H1 (cell line): ENCODE data around the gene CCR8. TPM values are rescaled to one million over a fixed set of nuclear protein-coding genes. Genes with fewer than 3 reads are reported as not detected.

Experiments
- CTCF ChIA-PET: fragments of 300-600 bp; sonication (Branson Sonifier 250); formaldehyde crosslinking; loops from one replicate; lab custom pipeline; 2021; ENCODE audit not compliant: partially characterized antibody; lab: Charles Lee
- POLR2A ChIA-PET: fragments of 300-600 bp; sonication (Branson Sonifier 250); formaldehyde crosslinking; loops from one replicate; lab custom pipeline; 2021; ENCODE audit warnings: inconsistent platforms; ENCODE audit not compliant: partially characterized antibody; lab: Charles Lee
- DNase-seq, 2 experiments: peaks; one replicate each; pipeline versions ENCODE4 v3.0.0 to v3.0.0-alpha.2; 2010 to 2022; ENCODE audit warnings: low spot score in 2 of 2, low read depth in 1 of 2, mixed read lengths in 1 of 2
- FAIRE-seq: peaks from 2 replicates; lab custom pipeline; 2011; peaks lifted over from hg19 to GRCh38; lab: Jason Lieb, UNC
- H2AFZ ChIP-seq: 2 replicates; pipeline ENCODE4 v1.8.1; 2012; ENCODE audit warnings: low read length, inconsistent platforms
- H2AK5ac ChIP-seq: 2 replicates; pipeline ENCODE4 v1.6.1; 2013; ENCODE audit warnings: low read depth, low read length
- H2BK120ac ChIP-seq: replicated peaks from 2 replicates; pipeline ENCODE3; 2013; ENCODE audit warnings: low read depth, low read length, inconsistent platforms
- H2BK12ac ChIP-seq: 2 replicates; pipeline ENCODE4 v1.6.1; 2013; ENCODE audit warnings: low read depth, low read length
- H2BK15ac ChIP-seq: 2 replicates; pipeline ENCODE4 v1.6.1; 2013; ENCODE audit warnings: low read length
- H2BK20ac ChIP-seq: 2 replicates; pipeline ENCODE4 v1.6.1; 2013; ENCODE audit warnings: low read length
- H2BK5ac ChIP-seq: 2 replicates; pipeline ENCODE4 v1.6.1; 2013; ENCODE audit warnings: low read depth, low read length
- H3K14ac ChIP-seq: 2 replicates; pipeline ENCODE4 v1.6.1; 2013; ENCODE audit warnings: inconsistent platforms; ENCODE audit not compliant: insufficient read length
- H3K18ac ChIP-seq: 2 replicates; pipeline ENCODE4 v1.6.1; 2013; ENCODE audit warnings: low read length; ENCODE audit errors: extremely low read depth
- H3K23ac ChIP-seq: 2 replicates; pipeline ENCODE4 v1.6.1; 2013; ENCODE audit warnings: inconsistent platforms; ENCODE audit not compliant: insufficient read length
- H3K23me2 ChIP-seq: 2 replicates; pipeline ENCODE4 v1.6.1; 2013; ENCODE audit warnings: low read depth, low read length
- H3K27ac ChIP-seq: 2 replicates; pipeline ENCODE4 v1.6.1; 2011; ENCODE audit warnings: low read depth, low read length, inconsistent platforms
- H3K27me3 ChIP-seq, 4 experiments: replicated peaks in 1 of 4; 1 replicate in 1 of 4; 2 replicates in 3 of 4; pipeline versions ENCODE4 v1.6.1 to v1.8.1; 2011 to 2013; ENCODE audit warnings: low read length in 3 of 4, mild to moderate bottlenecking in 3 of 4, inconsistent platforms in 2 of 4, mixed read lengths in 2 of 4, moderate library complexity in 1 of 4; ENCODE audit not compliant: control insufficient read depth in 3 of 4, insufficient read depth in 3 of 4; ENCODE audit errors: extremely low read depth in 1 of 4
- H3K36me3 ChIP-seq, 4 experiments: 2 replicates each; pipeline versions ENCODE4 v1.6.1 to v1.8.1; 2011 to 2013; ENCODE audit warnings: mild to moderate bottlenecking in 4 of 4, low read length in 3 of 4, moderate library complexity in 2 of 4, control low read depth in 1 of 4, inconsistent platforms in 1 of 4; ENCODE audit not compliant: insufficient read depth in 4 of 4, control insufficient read depth in 2 of 4
- H3K4ac ChIP-seq: replicated peaks from 2 replicates; pipeline ENCODE3; 2013; ENCODE audit warnings: low read length, low read depth, mixed read lengths, inconsistent platforms; ENCODE audit not compliant: insufficient read length
- H3K4me1 ChIP-seq, 4 experiments: replicated peaks in 1 of 4; 1 replicate in 1 of 4; 2 replicates in 3 of 4; pipeline versions ENCODE4 v1.6.1 to v1.8.1; 2011 to 2013; ENCODE audit warnings: low read length in 3 of 4, inconsistent platforms in 2 of 4, mixed read lengths in 1 of 4; ENCODE audit not compliant: insufficient read depth in 4 of 4, control insufficient read depth in 3 of 4
- H3K4me2 ChIP-seq, 2 experiments: 2 replicates each; pipeline versions ENCODE4 v1.6.1 to v1.8.1; 2011 to 2013; ENCODE audit warnings: low read depth in 2 of 2, low read length in 2 of 2, control low read depth in 1 of 2, inconsistent platforms in 1 of 2, mild to moderate bottlenecking in 1 of 2; ENCODE audit not compliant: insufficient read depth in 1 of 2
- H3K4me3 ChIP-seq, 4 experiments: fragments of 200-600, 300-600 bp in 1 of 4; sonication (generic), shearing (Covaris generic), sonication (Bioruptor Twin) in 1 of 4; 2 replicates each; pipeline versions ENCODE4 v1.5.1 to v1.8.1; 2011 to 2016; ENCODE audit warnings: low read length in 4 of 4, low read depth in 3 of 4, control low read depth in 2 of 4, inconsistent platforms in 2 of 4, mild to moderate bottlenecking in 2 of 4, mixed read lengths in 1 of 4, moderate library complexity in 1 of 4; ENCODE audit not compliant: insufficient read depth in 2 of 4; ENCODE audit errors: extremely low read depth in 1 of 4
- H3K56ac ChIP-seq: replicated peaks from 2 replicates; pipeline ENCODE3; 2013; ENCODE audit warnings: low read depth, mild to moderate bottlenecking, mixed read lengths, low read length, inconsistent platforms; ENCODE audit not compliant: insufficient read length
- H3K79me1 ChIP-seq: 2 replicates; pipeline ENCODE4 v1.6.1; 2013; ENCODE audit warnings: low read depth, low read length, control low read depth
- H3K79me2 ChIP-seq, 2 experiments: 2 replicates each; pipeline versions ENCODE4 v1.6.1 to v1.8.1; 2012 to 2013; ENCODE audit warnings: low read length in 2 of 2, mild to moderate bottlenecking in 2 of 2, inconsistent platforms in 1 of 2; ENCODE audit not compliant: insufficient read depth in 2 of 2, control insufficient read depth in 1 of 2
- H3K9ac ChIP-seq, 4 experiments: replicated peaks in 1 of 4; 1 replicate in 1 of 4; 2 replicates in 3 of 4; pipeline versions ENCODE4 v1.6.1 to v1.8.1; 2011 to 2013; ENCODE audit warnings: low read depth in 3 of 4, low read length in 3 of 4, control low read depth in 2 of 4, mild to moderate bottlenecking in 2 of 4, moderate library complexity in 2 of 4, inconsistent platforms in 1 of 4; ENCODE audit errors: extremely low read depth in 1 of 4
- H3K9me3 ChIP-seq, 2 experiments: 2 replicates each; pipeline versions ENCODE4 v1.6.1 to v1.8.1; 2012 to 2013; ENCODE audit warnings: mild to moderate bottlenecking in 2 of 2, moderate library complexity in 2 of 2, control low read depth in 1 of 2, inconsistent platforms in 1 of 2, low read depth in 1 of 2, low read length in 1 of 2, mixed read lengths in 1 of 2; ENCODE audit not compliant: insufficient read depth in 2 of 2
- H4K20me1 ChIP-seq, 2 experiments: replicated peaks in 1 of 2; 2 replicates each; pipeline versions ENCODE3 to v1.8.1; 2011 to 2013; ENCODE audit warnings: inconsistent platforms in 2 of 2, low read length in 2 of 2, mild to moderate bottlenecking in 1 of 2; ENCODE audit not compliant: insufficient read depth in 2 of 2, control insufficient read depth in 1 of 2
- H4K5ac ChIP-seq: 2 replicates; pipeline ENCODE4 v1.6.1; 2013; ENCODE audit warnings: low read length, low read depth, mixed read lengths, inconsistent platforms; ENCODE audit not compliant: insufficient read length
- H4K8ac ChIP-seq: 2 replicates; pipeline ENCODE4 v1.8.0; 2013; ENCODE audit warnings: mild to moderate bottlenecking, moderate library complexity, low read length, inconsistent platforms; ENCODE audit not compliant: insufficient read depth; ENCODE audit errors: extremely low read depth
- H4K91ac ChIP-seq: replicated peaks from 2 replicates; pipeline ENCODE3; 2013; ENCODE audit warnings: low read length, mixed read lengths, inconsistent platforms; ENCODE audit not compliant: insufficient read length
- CEBPB ChIP-seq: IDR thresholded peaks from 2 replicates; pipeline ENCODE4 v1.6.1; 2012; ENCODE audit warnings: low read depth, low read length
- EGR1 ChIP-seq: IDR thresholded peaks from 2 replicates; pipeline ENCODE4 v1.6.1; 2011; ENCODE audit warnings: low read depth, low read length, borderline replicate concordance
- GABPA ChIP-seq: IDR thresholded peaks from 2 replicates; pipeline ENCODE4 v1.6.1; 2011; ENCODE audit warnings: mild to moderate bottlenecking, low read length, moderate library complexity, borderline replicate concordance; ENCODE audit not compliant: insufficient read depth
- KDM1A ChIP-seq: fragments of 200-600, 300-600 bp; sonication (generic); IDR thresholded peaks from 2 replicates; pipeline ENCODE4 v1.7.1; 2016; ENCODE audit warnings: mild to moderate bottlenecking, low read length, borderline replicate concordance
- POLR2AphosphoS5 ChIP-seq: IDR thresholded peaks from 2 replicates; pipeline ENCODE4 v1.6.1; 2011; ENCODE audit warnings: low read depth, low read length
- RBBP5 ChIP-seq: IDR thresholded peaks from 2 replicates; pipeline ENCODE4 v1.7.1; 2012; ENCODE audit warnings: low read depth, mild to moderate bottlenecking, inconsistent platforms, low read length, moderate library complexity, borderline replicate concordance
- RXRA ChIP-seq: IDR thresholded peaks from 2 replicates; pipeline ENCODE4 v1.6.1; 2011; ENCODE audit warnings: low read depth, mild to moderate bottlenecking, low read length, moderate library complexity; ENCODE audit not compliant: insufficient read depth
- SIN3A ChIP-seq, 2 experiments: IDR thresholded peaks in 1 of 2; conservative IDR thresholded peaks in 1 of 2; 2 replicates each; pipeline ENCODE4 v1.6.1; 2011 to 2012; ENCODE audit warnings: low read length in 2 of 2, improper control_type of control experiment in 1 of 2, low read depth in 1 of 2, mild to moderate bottlenecking in 1 of 2
- SIRT6 ChIP-seq: IDR thresholded peaks from one replicate; pipeline ENCODE4 v1.7.1; 2012; ENCODE audit warnings: low read length, inconsistent platforms
- SP4 ChIP-seq: IDR thresholded peaks from 2 replicates; pipeline ENCODE4 v1.6.1; 2012; ENCODE audit warnings: low read length, inconsistent platforms
- TAF1 ChIP-seq: IDR thresholded peaks from 2 replicates; pipeline ENCODE4 v1.6.1; 2011; ENCODE audit warnings: mild to moderate bottlenecking, low read depth, low read length
- YY1 ChIP-seq: IDR thresholded peaks from 2 replicates; pipeline ENCODE4 v1.6.1; 2011; ENCODE audit warnings: low read depth, mild to moderate bottlenecking, low read length
- WGBS, 2 experiments: shearing (Covaris generic) in 1 of 2; methylation state at CpG; one replicate each; pipeline versions ENCODE4 v1.1.6 to v1.1.7; 2013 to 2015; ENCODE audit warnings: low lambda C conversion rate in 2 of 2, mixed read lengths in 2 of 2, inconsistent platforms in 1 of 2, low coverage in 1 of 2, missing lambda C conversion rate in 1 of 2; ENCODE audit not compliant: insufficient replicate concordance in 2 of 2, insufficient coverage in 1 of 2, insufficient read length in 1 of 2; ENCODE audit errors: extremely low coverage in 1 of 2, missing lambda C conversion rate in 1 of 2; 5-methylcytosine and 5-hydroxymethylcytosine counted together
- polyA plus RNA-seq, 7 experiments: library from polyadenylated mRNA; depleted of rRNA in 3 of 7; stranded (reverse) in 5 of 7; unstranded in 2 of 7; fragments of >200 nt in 5 of 7; fragments of 200-250 nt in 2 of 7; gene quantifications; 1 replicate in 5 of 7; 2 replicates in 1 of 7; 4 replicates in 1 of 7; pipeline versions ENCODE4 v1.2.1 to v1.2.3, GENCODE V29; 2011 to 2013; ENCODE audit warnings: missing spikeins in 2 of 7, mixed read lengths in 2 of 7
- total RNA-seq: library from RNA; stranded (reverse); fragmentation: NEBNext Ultra II Directional; extraction: Animal tissue kit (Norgen Biotek cat#: 25700); gene quantifications from 2 replicates; pipeline ENCODE4 v1.2.1, GENCODE V29; 2021

The CCR8 gene
- total and polyA plus RNA-seq, 2 of the 8 experiments (the other 6 are each of a cell fraction or from before 2014, with no cell fraction given): 0.35 TPM; not detected in 1

- H2AFZ ChIP-seq: no peak overlapping the region
- no peak overlapping the region for H3K56ac ChIP-seq
- H3K79me1 ChIP-seq: no peaks in the 10 kb centered on the region
- H3K4ac ChIP-seq: no peak overlapping the region
- no peaks in the 10 kb centered on the region; a peak in 1 of 8 replicates for H3K36me3 ChIP-seq
- H2BK20ac ChIP-seq: no peak overlapping the region
- TF ChIP-seq RXRA (no peak), SIN3A (conservative IDR thresholded peaks at IDR 0.05 in 1 of 2, IDR thresholded peaks at IDR 0.05 in 1 of 2; ENCODE audit: low read depth in 1 of 2, low read length in 2 of 2) (no peak), CEBPB (no peak), POLR2AphosphoS5 (no peak), KDM1A (no peak), EGR1 (no peak), SIRT6 (no peak), SP4 (no peak), RBBP5 (no peak), GABPA (no peak), YY1 (no peak), TAF1 (no peak)
- TF ChIP-seq, all 59 proteins: peak for 0
- H3K79me2 ChIP-seq: no peaks in the 10 kb centered on the region; a peak in 1 of 4 replicates
- no peak overlapping the region for H4K8ac ChIP-seq
- CTCF ChIA-PET: no interaction called here
- no peak overlapping the region for H2AK5ac ChIP-seq
- no peak overlapping the region for H3K4me2 ChIP-seq
- no peak overlapping the region for H2BK15ac ChIP-seq
- H2BK5ac ChIP-seq: no peak overlapping the region
- H3K9ac ChIP-seq: no peak overlapping the region
- no peak overlapping the region for H3K4me3 ChIP-seq
- FAIRE-seq (no peak), DNase-seq (no peak)
- H4K5ac ChIP-seq: no peak overlapping the region
- peaks cover 0 to 5% (median 2%) of the 10 kb centered on the region in 4 experiments; a peak in 1 of 7 replicates for H3K4me1 ChIP-seq
- H3K23me2 ChIP-seq: no peaks in the 10 kb centered on the region
- no peak overlapping the region for H3K14ac ChIP-seq
- H3K27me3 ChIP-seq: no peaks in the 10 kb centered on the region
- no peak overlapping the region for H2BK120ac ChIP-seq
- no peaks in the 10 kb centered on the region for H4K20me1 ChIP-seq
- H4K91ac ChIP-seq: no peak overlapping the region
- H3K18ac ChIP-seq: no peak overlapping the region
- peaks cover 0 to 5% of the 10 kb centered on the region in 2 experiments; a peak in 1 of 4 replicates for H3K9me3 ChIP-seq
- H3K27ac ChIP-seq: no peak overlapping the region
- no peak overlapping the region for H3K23ac ChIP-seq
- POLR2A ChIA-PET: no interaction called here
- WGBS, 2 experiments: 90% methylated on average over 4 of the region's 4 CpGs; no CpG with 5 or more reads in 1 of the 2 experiments
- H2BK12ac ChIP-seq: no peak overlapping the region; the same call in 1 of the 2 replicates
Measured at GRCh38 chr3:39332525-39332924, 3.0 kb downstream of the CCR8 start.
